PFSK-1 (cell line): ENCODE results near the gene TOR1AIP2.

ENCODE experiments used
- FOXP2 ChIP-seq: optimal IDR thresholded peaks from 2 replicates; pipeline ENCODE3; 2011; ENCODE audit warnings: borderline replicate concordance, control low read depth, inconsistent platforms; ENCODE audit not compliant: insufficient read depth; ENCODE audit errors: extremely low read length, extremely low read depth
- POLR2AphosphoS5 ChIP-seq: IDR thresholded peaks from 2 replicates; pipeline ENCODE4 v1.6.1; 2012; ENCODE audit warnings: low read depth, mild to moderate bottlenecking, control low read depth, low read length, moderate library complexity
- SIN3A ChIP-seq: IDR thresholded peaks from 2 replicates; pipeline ENCODE4 v1.6.1; 2012; ENCODE audit warnings: mild to moderate bottlenecking, low read length, moderate library complexity, borderline replicate concordance; ENCODE audit not compliant: insufficient read depth

DNA sequence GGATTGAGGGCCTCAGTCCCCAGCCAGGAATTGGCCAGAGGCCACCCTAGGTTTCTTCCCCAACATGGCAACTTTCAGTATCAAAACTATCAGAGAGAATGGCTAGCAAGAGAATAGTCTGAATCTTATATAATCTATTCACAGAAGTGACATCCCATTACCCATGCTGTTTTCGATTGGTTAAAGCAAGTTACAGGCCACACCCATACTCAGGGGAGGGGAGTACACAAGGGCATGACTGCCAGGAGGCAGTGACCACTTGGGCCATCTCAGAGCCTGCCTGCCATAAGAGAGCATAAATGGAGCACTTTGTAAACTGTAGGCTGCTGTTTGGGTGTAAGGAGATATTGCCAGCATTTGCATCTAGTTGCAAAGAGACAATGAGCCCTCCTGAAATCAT is 69.1 kb downstream of the TOR1AIP2 start:
- TF ChIP-seq SIN3A (no peak), FOXP2 (no peak), POLR2AphosphoS5 (no peak)
